GM19238 (cell line): ENCODE results near the gene CEP128.

Experiments used
- DNase-seq: peaks from one replicate; pipeline ENCODE4 v3.0.0; 2011; ENCODE audit warnings: low spot score; ENCODE audit not compliant: insufficient read length

The CEP128 gene

DNA sequence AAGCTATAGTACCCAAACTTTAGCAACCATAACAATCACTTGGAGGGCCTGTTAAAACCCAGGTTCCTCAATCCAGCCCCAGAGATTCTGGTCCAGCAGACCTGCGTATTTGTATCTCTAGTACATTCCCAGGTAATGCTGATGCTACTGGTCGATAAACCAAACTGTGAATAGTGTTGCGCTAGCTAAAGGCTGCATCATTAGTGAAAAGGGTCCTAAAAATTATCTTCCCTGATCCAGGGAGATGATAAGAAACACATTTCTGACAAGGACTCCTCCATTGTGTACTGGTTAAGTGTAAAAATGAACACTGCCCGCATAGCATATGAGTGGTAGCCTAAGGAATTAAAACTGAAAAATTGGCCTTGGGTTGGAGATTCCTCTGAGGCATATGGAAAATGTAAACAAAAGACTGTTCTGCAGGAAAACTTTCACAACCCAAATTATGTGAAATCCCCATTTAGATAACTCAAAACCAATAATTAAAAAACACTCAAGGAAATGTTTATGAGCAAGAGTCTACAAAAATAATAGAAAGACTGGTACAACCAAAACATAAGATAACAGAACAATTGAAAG, 322.7 kb downstream of the CEP128 start:
- no peak for DNase-seq

DNA sequence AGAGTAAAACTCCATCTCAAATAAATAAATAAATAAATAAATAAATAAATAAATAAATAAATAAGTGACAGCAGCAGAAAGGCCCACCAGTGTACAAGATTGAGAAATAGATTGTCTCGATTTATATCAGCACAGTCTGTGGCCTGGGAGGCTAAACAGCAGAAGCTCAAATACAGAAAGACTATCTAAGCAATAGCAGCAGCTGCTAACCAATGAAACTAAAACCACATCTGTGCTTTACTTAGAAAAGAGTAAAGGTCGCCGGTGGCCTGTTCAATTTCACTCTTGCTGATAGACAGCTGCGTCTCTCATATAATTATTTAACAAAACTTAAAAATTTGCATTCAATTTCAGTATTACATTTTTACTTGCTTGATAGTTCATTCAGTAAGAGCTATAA, 325.7 kb downstream of the CEP128 start:
- DNase-seq, result peak; percentile 8

GRCh38 chr14:80609055-80609454, 332.5 kb downstream of the CEP128 start:
- DNase-seq, result no peak

- no peak for DNase-seq
These were observed 333.0 kb downstream of the CEP128 start for GRCh38 chr14:80608563-80608962.

GRCh38 chr14:80607430-80608190, 333.9 kb downstream of the CEP128 start:
- no peak for DNase-seq

GRCh38 chr14:80606347-80606772, 335.2 kb downstream of the CEP128 start:
- DNase-seq, result no peak

- DNase-seq, result no peak
These were observed 336.0 kb downstream of the CEP128 start for GRCh38 chr14:80605536-80605935.

- no peak for DNase-seq
These were observed 338.6 kb downstream of the CEP128 start for GRCh38 chr14:80602946-80603345.

- DNase-seq, result peak; percentile 1
These were observed 354.3 kb downstream of the CEP128 start for GRCh38 chr14:80587096-80587724.

DNA sequence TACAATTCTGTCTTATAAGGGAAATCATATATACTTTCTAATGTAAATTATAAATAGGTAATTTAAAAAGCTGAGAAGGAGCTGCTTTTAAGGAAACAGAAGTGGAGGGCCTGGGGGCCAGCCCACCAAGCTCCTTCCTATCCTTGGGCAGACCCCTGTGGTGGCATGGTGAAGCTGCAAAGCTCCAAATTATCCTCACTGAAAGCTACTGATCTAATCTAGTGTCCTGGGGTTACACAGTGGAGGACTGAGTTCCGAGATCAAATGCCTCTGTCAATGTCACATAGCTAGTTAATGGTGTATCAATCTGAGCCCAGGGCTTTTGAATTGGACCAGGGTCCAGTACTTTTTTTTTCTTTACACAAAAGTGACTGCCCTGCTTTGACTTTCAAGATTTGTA, 355.4 kb downstream of the CEP128 start:
- no peak for DNase-seq

GRCh38 chr14:80585506-80585835, 356.1 kb downstream of the CEP128 start:
- DNase-seq, result no peak

GRCh38 chr14:80584744-80585505, 356.6 kb downstream of the CEP128 start:
- no peak for DNase-seq

DNA sequence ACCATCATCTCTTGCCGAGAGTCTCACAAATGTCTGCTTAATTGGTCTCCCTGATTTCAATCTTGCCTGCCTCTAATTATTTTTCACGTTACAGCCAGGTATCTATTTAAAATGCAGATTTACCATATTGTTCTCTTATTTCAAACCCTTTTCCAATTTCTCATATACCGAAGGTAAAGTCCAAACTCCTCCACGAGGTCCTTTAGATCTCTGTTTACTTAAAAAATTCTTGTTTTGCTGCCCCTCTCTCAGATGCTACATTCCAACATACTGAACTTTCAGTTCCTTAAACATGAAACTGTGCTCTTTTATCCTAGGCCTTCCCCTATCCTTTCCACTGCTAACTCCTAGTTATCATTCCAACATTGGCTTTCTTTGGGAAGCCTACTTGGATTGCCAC, 363.9 kb downstream of the CEP128 start:
- DNase-seq, result no peak

- DNase-seq, result no peak
These were observed 365.1 kb downstream of the CEP128 start for GRCh38 chr14:80576401-80576800.

DNA sequence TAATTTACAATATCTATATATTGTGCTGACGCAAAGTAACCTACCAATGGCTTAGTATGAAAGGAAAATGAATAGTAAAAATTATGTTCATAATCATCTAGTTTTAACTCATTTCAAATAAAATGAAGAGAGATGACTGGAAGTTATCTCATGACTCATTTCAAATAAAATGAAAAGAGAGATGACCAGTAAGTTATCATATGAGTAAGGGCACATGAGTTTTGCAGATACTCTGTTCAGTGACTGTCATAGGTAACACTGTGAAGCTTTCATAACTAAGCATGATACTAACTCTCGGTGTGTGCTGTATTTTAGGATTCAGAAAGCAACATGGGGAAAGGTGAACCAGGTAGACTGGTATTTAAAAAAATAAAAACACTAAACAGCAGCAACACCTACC, 365.8 kb downstream of the CEP128 start:
- no peak for DNase-seq

GRCh38 chr14:80572666-80573065, 368.9 kb downstream of the CEP128 start:
- no peak for DNase-seq

DNA sequence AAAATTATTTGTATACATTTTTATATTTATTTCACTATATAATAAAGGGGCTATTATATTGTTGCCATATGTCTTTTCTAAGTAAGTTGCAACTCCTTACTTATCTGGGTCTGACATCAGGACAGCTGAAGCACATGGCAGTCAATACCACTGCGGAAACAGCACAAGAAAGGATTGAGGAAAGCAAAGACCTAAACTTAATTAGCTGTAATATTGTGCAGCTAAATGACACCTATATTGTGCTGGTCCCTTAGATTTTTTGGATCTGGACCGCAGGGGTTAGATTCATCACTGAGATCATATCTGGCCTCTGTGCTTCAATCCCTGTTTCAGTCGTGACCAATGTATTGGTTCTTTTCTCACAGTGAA, 370.6 kb downstream of the CEP128 start:
- no peak for DNase-seq

DNA sequence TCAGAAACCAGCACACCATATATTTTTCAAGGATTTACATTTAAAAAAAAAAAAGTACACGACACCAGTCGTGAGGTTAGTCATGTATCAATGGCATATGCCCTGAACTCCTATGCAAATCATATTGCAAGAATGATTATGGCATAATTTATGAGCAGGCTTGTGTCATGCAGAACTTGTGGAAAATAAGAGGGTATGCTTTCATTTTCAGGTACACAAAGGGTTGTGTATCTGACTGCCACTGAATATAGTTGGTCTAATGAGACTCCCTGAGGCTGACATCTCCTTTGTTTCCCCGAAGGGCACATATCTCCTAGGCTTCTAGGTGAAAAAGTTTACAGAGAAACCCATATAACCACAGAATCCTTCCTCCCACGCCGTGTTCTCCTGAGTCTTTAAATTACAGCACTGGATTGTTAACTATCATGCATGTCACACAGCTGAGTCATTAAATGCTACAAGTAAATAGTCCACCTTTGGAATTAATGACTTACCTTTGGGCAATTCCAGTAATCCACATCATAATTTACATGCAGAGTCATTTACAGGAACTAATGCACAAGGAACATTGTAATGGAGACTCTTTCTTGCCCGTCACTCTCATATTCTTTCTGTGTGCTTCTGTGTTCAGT, 373.5 kb downstream of the CEP128 start:
- DNase-seq, result no peak

- DNase-seq, result no peak
These were observed 376.5 kb downstream of the CEP128 start for GRCh38 chr14:80565001-80565400.

- DNase-seq, result no peak
These were observed 377.5 kb downstream of the CEP128 start for GRCh38 chr14:80564051-80564450.

GRCh38 chr14:80560800-80561657, 380.5 kb downstream of the CEP128 start:
- DNase-seq, result no peak
